GM06990 (cell line): ENCODE measurements around the gene KRT73.

Source experiments
- DNase-seq: peaks from one replicate; pipeline ENCODE4 v3.0.0-alpha.2; 2011; ENCODE audit not compliant: insufficient read length; ENCODE audit errors: extremely low read depth
- H3K27me3 ChIP-seq: replicated peaks from 2 replicates; pipeline ENCODE4 v1.6.0; 2011; ENCODE audit warnings: low read length; ENCODE audit not compliant: control insufficient read depth, insufficient read depth
- H3K36me3 ChIP-seq: 2 replicates; pipeline ENCODE4 v1.5.1; 2011; ENCODE audit warnings: low read length; ENCODE audit not compliant: control insufficient read depth, insufficient read depth
- H3K4me3 ChIP-seq: replicated peaks from 2 replicates; pipeline ENCODE4 v1.5.1; 2011; ENCODE audit warnings: low read depth, mild to moderate bottlenecking, control low read depth, low read length
- CTCF ChIP-seq: IDR thresholded peaks from 2 replicates; pipeline ENCODE4 v1.5.1; 2011; ENCODE audit warnings: low read length, control low read depth, mild to moderate bottlenecking, inconsistent platforms; ENCODE audit not compliant: insufficient read depth, poor library complexity, severe bottlenecking

The KRT73 gene

GRCh38 chr12:52608161-52608560 is 10.2 kb downstream of the KRT73 start:
- Histone ChIP-seq H3K27me3 (peaks cover 1% of the 10 kb centered on the region), H3K4me3 (no peak overlapping the region), H3K36me3 (no peaks in the 10 kb centered on the region)
- TF ChIP-seq CTCF = no peak
- no peak for DNase-seq

DNA sequence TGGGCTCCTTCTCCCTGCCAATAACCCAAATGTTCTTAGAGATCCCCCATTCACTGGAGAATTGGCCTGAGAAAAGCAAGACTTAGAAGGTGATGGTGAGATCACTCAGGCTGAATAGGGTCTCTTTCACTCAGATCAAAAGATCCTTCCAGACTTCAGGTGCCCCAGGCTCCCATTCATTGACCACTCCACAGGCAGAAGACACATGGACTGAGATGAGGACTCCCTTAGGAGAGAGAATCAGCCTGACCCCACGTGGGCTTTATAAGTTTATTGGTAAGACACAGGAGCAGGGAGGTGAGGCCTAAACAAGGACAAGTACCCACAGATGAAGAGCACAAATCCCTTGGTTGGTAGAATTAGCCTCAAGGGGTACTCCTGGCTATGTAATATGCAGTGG is 11.0 kb downstream of the KRT73 start:
- TF ChIP-seq CTCF = no peak
- no peaks in the 10 kb centered on the region for H3K36me3 ChIP-seq
- H3K4me3 ChIP-seq = no peak overlapping the region
- peaks cover 1% of the 10 kb centered on the region for H3K27me3 ChIP-seq
- DNase-seq = no peak

GRCh38 chr12:52606581-52607218 is 11.7 kb downstream of the KRT73 start:
- Histone ChIP-seq H3K27me3 (peaks cover 1% of the 10 kb centered on the region), H3K4me3 (no peak overlapping the region), H3K36me3 (no peaks in the 10 kb centered on the region)
- TF ChIP-seq CTCF = no peak
- DNase-seq = no peak

- Histone ChIP-seq H3K27me3 (peaks cover 1% of the 10 kb centered on the region), H3K4me3 (no peak overlapping the region), H3K36me3 (no peaks in the 10 kb centered on the region)
- TF ChIP-seq CTCF = no peak
- no peak for DNase-seq
Measured at GRCh38 chr12:52606096-52606495, 12.3 kb downstream of the KRT73 start.

- no peak for DNase-seq
- no peak for TF ChIP-seq CTCF
- Histone ChIP-seq H3K36me3 (no peaks in the 10 kb centered on the region), H3K27me3 (no peaks in the 10 kb centered on the region; the same call in none of the 2 replicates), H3K4me3 (no peak overlapping the region)
Measured at GRCh38 chr12:52605542-52605941, 12.8 kb downstream of the KRT73 start.

DNA sequence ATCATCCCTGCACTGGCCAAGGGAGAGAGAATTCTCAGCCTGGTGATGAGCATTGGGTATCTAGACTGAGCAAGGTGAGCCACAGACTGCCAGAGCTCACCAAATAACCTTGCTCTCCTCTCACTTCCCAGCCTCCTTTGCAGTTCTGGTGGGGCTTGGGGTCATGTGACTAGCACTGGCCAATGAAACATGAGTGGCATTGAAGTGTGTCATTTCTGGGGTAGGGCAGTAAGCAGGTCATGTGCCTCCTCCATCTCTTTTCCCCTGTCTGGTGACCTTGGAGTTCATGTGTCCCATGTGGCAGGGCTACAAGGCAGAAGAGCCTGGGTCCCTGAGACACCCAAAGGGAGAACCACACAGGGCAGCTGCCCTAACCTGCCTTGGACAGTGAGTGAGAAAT is 13.5 kb downstream of the KRT73 start:
- TF ChIP-seq CTCF = no peak
- DNase-seq = no peak
- Histone ChIP-seq H3K36me3 (no peaks in the 10 kb centered on the region), H3K27me3 (no peaks in the 10 kb centered on the region; the same call in 1 of the 2 replicates), H3K4me3 (no peak overlapping the region)
